GM21526 (cell line): Measurements from ENCODE around the gene PLEKHF1.
A peak's percentile ranks its signal among the peaks of the same experiment; 100 is the strongest.
"Not testable (repeated sequence)": the region's sequence is repeated elsewhere in the genome, so short reads cannot be mapped to it uniquely, and the experiment has no call there.

Experiments used
- ATAC-seq: cut with Tn5 transposase; IDR thresholded peaks from one replicate; pipeline ENCODE4 v1.9.1; 2021; ENCODE audit warnings: moderate library complexity; ENCODE audit not compliant: unreplicated experiment, low FRiP score

Gene PLEKHF1

DNA sequence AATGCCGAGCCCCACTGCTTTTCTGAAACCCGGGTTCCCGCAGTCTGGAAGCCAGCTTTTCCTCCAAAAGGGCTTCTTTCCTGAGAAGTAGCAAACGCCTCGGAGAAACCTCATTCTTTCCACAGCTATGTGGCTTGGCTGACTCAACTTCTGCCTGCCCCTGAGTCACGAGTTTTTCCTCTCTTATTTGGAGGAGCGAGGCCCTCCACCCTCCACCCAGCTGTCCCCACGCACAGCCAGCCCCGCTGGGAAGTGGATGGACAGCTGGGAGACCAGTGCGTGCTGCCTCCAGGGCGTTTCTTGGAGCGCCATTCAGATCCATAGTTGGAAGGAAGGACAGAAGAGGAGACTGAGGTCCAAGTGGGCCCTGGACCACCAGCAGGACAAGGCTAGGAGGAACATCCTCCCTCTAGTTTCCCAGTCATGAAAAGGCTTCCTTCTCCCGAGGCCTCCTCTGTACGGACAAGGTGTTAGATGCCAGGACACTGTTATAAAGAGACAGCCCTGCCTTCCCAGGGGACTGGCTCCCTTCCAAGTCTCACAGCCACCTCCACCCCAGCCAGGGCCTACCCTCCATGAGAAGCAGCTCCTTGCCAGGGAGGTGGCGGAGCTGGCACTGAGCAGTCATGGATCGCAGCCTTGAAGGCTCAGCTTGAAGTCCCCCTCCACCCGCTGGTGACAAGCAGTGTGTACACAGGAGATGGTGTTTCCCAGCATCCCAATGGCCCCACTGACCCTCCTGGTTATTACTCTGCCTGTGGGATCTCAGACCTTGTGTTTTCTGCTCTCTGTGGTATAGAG is 2.5 kb upstream of the PLEKHF1 start:
- ATAC-seq: no peak

DNA sequence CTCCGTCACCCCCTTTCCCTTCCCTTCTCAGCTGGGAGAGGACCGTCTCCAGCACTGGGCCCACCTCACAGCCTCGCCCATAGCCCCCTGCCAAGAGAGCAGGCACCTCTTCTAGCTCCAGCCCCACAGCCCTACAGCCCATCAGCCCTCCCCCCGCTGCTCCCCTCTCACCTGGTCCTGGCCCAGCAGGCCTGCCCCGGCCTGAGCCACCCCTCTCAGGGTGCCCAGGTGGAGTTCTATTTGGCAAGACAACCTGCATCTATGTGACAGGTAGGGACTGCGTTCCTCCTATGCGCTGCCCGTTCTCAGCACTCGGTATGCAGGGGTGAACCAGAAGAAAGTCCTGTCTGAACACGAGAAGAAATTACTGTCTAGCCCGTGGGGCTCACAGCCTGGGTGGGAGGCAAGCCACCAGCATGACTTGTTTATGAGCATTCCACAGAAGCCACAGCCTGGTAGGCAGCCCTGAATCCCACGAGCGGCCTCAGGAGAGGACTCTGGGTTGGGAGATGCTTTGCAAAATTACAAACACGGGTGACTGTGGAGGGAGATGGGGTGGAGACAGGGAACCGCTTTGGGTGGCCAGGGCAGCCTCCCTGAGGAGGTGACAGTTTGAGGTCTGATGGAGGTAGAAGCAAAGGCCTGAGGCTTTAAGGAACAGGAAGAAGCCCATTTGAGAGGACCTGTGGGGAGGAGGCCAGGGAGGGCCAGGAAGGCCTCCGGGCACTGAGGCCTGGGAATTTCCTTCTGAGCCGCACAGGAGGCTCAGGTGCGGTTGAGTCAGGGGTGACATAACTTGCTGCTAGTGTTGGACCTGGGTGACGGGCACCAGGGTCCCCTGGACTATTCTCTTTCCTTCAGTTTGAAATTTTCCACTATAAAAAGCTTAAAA is 1.2 kb upstream of the PLEKHF1 start:
- no peak for ATAC-seq

DNA sequence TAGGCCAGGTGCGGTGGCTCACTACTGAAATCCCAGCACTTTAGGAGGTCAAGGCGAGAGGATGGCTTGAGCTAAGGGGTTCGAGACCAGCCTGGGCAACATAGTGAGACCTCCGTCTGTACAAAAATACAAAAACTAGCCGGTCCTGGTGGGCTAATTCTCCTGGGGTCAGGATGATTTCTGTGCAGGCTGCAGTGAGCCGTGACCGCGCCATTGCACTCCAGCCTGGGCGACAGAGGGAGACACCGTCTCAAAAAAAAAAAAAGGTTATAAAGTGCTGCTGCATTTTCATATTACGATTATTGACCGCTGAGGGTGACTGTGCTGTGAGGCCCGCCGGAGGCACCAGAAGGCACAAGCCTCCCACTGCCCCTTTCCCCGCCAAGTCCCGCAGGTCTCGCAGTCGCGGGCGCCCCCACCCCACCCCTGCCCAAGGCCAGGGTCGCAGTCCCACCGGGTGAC is 477 bp upstream of the PLEKHF1 start:
- no peak for ATAC-seq

DNA sequence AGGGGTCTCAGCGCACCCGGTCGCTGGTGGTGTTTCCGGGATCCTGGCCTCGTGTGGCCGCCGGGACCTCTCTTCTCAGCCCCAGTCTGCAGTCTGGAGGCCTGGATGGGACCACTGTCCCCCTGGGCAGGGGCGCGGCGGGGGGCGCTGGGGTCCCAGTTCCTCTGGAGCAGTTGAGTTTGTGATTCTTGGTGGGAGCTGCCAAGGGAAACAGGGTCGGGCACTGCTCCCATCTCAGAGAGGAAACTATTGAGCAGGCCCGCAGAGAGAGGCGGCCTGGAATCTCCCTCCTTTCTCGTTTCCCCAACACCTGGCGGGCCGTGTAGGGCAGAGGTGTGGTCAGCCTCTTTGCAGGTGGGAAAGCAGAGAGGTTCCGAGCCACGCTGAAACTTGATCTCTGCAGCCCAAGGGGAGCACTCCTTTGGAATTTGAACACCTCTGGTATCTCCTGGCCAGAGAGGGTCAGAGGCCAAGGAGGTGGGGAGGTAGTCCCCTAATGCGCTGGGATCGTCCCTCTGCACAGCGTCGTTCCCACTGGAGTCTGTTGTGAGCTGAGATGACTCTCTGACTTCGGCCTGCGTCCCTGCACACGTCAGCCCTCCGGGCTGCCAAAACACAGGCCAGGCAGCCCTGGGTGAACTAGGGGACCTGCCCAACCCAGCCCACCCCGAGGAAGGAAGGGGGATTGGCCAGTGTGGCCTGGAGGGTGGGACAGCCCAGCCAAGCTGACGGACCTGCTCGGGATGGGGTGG is 741 bp downstream of the PLEKHF1 start:
- no peak for ATAC-seq

DNA sequence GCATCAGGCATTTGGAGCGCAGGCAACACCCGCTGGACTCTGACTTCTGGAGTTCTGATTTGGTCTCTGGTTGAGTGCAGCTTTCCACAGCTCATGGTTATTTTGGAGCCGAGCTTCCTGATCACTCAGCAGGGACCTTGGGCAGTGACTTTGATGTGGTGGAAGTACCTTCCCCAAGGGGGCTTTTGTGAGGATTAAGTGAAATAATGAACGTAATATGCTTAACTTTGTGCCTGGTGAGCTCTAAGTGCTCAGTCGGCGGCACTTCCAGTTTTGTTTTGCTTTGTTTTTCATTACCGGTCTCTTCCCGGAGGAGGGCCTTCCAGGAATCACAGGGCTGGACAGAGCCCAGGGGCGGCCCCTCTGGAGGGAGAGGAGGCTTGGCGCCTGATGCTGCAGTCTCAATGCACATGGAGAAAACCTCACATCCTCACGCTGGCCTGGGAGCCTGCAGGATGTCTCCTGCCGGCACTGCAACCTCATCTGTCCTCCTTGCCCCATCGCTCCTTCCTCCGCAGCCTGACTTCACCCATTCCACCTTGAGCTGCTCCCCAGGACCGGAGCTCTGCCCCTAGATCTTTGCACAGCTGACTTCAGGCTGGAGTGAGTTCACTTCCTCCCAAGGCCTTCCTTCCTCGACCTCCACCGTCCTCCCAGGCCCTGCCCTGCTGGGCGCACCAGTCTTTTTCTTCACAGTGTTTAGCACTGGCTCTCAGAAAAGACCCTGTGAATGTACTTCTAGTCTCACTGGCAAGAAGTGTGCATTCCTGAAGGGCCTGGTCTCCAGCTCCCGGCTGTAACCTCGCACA is 1.5 kb downstream of the PLEKHF1 start:
- no peak for ATAC-seq

DNA sequence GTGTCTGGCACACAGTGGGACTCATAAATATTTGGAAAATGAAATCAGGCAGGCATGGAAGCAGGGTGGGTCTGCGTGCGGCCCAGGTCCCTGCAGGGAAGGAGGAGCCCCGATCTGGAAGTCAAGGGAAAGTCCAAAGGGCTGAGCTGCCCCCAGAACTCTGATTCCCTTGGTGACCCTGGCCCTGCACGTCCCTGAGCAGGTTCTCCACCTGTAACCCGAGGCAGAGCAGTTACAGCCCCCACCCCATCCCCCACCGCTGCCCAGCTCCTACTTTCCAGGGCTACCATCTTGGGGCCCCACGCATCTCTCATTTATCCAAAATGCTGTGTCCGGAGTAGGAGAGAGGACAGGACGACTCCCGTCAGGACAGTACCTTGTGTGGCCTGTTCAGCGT is 2.1 kb downstream of the PLEKHF1 start:
- ATAC-seq: no peak

DNA sequence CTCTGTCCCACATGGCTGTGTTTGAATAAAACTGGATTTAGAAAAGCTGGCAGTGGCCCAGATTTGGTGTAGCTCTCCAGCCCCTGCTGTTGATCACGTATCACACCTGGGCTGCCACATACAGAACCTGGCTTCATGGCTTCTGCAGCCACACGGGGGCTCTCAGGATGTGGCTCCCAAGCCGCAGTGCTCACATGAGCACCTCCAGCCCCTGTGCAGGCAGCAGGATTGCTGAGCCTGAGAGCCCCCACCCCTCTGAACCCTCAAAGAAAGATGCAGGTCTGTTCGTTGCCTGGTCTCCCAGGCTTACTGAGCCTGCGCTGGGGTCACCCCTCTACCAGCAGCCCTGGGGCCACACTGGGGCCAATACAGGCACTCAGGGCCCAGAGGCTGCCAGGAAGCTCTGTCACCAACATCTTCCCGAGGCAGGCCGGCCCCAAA is 2.7 kb downstream of the PLEKHF1 start:
- ATAC-seq: no peak

DNA sequence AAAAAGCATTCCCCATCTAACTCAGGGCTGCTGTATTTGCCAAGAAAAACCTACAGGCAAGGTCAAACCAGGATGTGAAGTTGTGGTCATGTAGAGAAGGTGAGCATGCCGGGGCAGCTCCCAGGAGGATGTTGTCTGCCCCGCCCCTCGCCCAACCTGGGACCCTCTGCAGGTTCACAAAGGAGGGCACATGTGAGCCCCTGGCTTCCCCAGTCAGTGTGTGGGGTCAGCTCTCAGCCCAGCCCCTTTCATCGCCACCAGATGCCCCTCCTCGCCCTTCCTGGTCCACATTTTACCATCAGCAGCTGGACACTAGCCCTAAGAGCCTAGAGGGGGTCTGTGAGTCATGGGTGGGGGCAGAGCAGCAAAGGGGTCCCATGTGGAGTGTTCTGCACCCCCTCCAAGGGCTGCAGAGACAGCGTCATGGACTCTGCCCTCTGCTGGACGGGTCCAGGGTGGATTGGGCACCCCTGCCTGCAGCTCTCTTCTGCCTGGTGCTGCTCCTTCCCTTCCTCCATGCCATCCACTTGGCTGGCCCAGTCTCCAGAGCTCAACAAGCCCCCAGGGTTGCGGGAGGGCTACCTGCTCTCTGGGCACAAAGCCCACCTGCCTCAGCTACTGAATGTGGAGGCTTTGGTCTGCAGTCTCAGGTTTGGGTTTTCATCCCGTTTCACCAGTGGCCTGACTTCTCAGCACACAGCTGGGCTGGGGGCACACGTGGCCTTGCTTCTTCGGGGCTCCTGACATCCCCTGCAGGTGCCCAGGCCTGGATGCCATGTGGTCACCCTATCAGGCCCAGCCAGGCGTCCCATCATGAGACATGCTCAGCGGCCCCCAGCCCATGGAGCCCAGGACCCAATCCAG is 3.7 kb downstream of the PLEKHF1 start:
- no peak for ATAC-seq

DNA sequence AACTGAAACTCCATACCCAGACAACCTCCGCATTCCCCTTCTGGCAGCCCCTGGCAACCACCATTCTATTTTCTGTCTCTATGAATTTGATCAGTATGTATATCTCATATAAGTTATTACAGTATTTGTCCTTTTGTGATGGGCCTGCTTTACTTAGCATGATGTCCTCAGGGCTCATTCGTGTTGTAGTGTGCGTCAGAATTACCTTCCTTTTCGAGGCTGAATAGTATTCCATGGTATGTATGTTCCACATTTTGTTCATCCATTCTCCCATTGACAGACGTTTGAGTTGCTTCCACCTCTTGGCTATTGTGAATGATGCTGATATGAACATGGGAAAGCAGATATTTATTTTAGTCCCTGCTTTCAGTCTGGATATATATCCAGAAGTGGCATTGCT is 5.0 kb downstream of the PLEKHF1 start:
- no peak for ATAC-seq

DNA sequence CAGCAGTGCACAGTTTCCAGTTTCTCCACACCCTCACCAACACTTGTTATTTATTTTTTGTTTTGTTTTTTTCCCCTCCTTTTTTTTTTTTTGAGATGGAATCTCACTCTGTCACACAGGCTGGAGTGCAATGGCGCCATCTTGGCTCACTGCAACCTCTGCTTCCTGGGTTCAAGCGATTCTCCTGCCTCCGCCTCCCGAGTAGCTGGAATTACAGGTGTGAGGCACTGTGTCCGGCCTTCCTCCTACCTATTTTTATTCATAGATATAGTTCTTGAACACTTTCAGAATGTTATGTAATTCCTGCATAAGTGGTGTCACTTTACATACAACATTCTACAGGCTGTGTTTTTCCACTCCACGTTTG is 5.7 kb downstream of the PLEKHF1 start:
- ATAC-seq: not testable (repeated sequence)

DNA sequence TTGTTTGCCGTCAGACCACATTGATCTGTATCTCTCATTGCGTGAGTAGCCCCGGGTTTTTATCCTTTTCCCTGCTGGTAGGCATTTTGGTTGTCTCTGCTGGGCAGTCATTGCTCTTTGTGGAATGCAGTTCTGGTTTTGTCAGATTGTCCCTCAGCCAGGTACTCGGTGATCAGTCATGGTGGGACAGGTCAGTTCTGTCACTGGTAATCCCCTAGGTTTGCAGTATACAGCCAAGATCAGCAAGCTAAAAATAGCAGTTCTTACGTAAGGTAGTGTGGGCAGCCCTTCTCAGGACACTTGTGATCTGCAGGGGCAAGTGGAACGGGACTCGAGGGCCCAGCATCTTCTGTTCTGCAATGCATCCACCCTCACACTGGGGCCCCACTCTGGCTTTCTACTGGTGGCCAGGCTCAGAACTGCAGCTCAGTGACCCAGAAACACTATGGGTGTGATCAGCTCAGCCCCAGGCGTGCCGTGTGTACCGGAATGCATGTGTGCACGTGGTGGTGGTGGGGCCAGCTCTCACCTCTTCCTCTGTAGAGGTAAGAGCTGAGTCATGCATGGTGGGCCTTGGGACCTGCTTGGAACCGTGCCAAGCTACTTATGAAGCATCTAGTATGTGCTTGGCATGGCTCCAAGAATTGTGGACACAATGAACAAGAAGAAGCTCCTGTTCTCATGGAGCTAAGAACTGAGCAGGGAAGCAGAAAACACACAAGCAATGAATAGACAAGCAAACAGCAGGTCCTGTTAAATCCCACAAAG is 6.3 kb downstream of the PLEKHF1 start:
- peak; percentile 74 for ATAC-seq

DNA sequence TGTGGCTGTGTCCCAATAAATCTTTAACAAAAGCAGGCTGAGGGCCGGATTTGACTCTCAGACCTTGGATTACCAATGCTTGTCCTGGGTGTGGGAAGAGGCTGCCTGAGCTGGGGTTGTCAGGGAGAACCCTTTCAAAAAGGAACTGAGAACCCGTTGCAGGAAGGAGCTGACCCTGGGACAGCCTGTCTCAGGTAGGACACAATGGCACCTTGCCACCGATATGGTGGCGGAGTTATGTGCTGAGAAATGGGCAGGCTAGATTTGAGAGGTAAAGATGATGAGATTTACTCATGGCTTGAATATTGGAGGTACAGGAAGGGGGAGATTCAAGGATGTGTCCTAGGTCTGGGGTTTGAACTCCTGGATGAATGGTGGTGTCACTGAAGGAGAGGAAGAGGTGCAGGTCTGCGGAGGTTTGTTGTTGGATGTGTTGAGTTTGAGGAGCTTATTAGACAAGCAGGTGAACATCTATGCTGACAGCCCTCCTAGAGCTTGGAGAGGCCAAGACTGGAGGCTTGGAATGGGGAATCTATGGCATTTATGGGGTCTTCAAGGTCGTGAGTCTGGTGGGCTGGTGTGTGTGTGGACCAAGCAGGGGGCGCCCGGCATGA is 7.2 kb downstream of the PLEKHF1 start:
- no peak for ATAC-seq

DNA sequence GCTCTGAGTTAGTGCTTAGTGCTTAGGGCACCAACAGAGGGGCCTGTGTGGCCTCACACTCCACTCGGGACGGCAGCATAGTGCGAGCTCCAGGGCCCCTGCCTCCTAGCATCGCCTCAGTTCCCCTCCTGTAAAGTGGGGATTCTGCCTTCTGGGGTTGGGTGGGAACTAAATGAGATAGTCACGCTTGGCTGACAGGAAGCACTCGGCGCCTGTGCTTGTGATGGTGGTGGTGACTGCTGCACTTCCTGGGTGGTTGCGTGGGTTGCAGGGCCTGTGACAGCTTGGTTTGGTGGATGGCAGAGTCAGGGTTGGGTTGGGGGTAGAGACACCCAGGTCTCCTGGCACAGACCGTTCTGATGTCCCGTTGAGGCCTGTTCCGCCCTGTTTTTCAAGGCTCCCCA is 7.7 kb downstream of the PLEKHF1 start:
- ATAC-seq: no peak

DNA sequence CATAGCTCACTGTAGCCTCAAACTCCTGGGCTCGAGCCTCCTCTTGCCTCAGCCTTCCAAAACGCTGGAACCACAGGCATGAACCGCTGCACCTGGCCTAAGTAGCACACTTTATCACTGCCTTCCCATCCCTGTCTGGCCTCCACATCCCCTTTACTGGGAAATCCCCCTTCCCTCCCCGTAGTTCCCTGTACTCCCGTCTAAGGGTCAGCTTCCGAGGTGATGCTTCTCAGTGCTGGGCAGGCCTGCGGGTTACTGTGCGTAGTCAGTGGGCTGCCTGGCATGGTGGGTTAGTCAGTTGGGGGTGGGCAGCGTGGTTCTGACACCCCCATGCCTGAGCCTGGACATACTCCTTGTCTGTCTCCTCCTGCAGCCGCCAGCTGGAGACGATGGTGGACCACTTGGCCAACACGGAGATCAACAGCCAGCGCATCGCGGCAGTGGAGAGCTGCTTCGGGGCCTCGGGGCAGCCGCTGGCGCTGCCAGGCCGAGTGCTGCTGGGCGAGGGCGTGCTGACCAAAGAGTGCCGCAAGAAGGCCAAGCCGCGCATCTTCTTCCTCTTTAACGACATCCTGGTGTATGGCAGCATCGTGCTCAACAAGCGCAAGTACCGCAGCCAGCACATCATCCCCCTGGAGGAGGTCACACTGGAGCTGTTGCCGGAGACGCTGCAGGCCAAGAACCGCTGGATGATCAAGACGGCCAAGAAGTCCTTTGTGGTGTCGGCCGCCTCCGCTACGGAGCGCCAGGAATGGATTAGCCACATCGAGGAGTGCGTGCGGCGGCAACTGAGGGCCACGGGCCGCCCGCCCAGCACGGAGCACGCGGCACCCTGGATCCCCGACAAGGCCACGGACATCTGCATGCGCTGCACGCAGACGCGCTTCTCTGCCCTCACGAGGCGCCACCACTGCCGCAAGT is 8.4 kb downstream of the PLEKHF1 start:
- ATAC-seq: no peak

DNA sequence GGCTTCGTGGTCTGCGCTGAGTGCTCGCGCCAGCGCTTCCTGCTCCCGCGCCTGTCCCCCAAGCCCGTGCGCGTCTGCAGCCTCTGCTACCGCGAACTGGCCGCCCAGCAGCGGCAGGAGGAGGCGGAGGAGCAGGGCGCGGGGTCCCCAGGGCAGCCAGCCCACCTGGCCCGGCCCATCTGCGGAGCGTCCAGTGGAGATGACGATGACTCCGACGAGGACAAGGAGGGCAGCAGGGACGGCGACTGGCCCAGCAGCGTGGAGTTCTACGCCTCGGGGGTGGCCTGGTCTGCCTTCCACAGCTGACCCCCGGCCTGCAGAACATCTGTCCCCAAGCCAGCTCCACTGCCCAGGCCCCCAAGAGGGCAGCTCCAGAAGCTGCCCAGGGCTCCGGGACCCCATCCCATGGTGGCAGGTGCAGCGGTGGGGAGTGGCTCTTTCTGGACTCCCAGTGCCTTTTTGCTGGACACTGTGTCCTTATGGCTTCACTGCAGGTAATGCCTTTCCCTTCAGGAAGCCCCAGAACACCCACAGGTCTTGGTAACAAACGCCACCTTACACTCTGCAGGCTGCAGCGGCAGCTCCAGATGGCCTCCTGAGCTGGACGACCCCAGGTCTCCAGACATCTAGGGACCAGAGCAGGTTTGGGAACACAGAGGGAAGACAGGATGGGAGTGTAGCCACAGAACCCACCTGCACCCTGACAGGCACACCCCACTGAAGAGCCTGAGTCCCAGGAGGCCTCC is 9.3 kb downstream of the PLEKHF1 start:
- ATAC-seq: no peak

DNA sequence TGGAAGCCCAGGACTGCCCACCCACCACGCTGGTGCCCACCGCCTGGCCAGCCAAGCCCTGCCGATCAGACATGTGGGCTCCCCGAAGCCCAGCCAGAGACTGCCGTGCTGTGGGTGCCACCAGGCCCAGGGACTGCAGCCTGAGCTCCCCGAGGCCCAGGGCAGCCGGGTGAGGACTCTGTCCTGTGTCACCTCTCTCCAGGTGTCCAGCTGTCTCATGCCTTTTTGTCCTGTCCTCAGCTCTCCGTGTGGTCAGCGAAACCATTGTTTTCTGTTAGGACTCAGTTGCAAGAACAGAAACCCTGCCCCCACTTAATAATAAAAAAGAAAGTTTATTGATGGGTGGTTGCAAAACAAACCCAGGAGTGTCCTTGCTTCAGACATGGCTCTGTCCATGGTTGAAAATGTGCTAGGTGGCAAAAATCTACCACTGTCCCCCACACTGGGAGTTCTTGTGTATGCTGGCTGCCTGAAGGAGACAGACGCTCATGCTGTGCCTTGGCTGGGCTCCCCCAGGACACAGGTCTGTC is 9.9 kb downstream of the PLEKHF1 start:
- no peak for ATAC-seq
